IMR-90 (cell line): ENCODE measurements around the gene AGBL1. TPM values are rescaled to one million over a fixed set of nuclear protein-coding genes. Genes with fewer than 3 reads are reported as not detected.

Experiments used
- ATAC-seq: fragments of 200-7000 bp; cut with Tn5 transposase; 2 replicates; pipeline ENCODE4 v1.9.1; 2020; ENCODE audit warnings: low read depth, mild to moderate bottlenecking, moderate library complexity
- BruUV-seq: library from RNA; stranded (reverse); fragments of 400-500 nt; replicated peaks from 2 replicates; lab custom pipeline; 2021; lab: Mats Ljungman, UMichigan
- CTCF ChIA-PET: fragments of 300-600 bp; formaldehyde crosslinking; extraction: SDS; loops from one replicate; lab custom pipeline; 2021; ENCODE audit warnings: antibody characterized with exemption; lab: Yijun Ruan, JAX
- POLR2A ChIA-PET: fragments of 300-600 bp; sonication (Branson Sonifier 250); formaldehyde crosslinking; loops from one replicate; lab custom pipeline; 2022; ENCODE audit warnings: antibody characterized with exemption; ENCODE audit not compliant: unreplicated experiment; lab: Charles Lee
- DNase-seq: peaks from one replicate; pipeline ENCODE4 v3.0.0; 2013
- H2AFZ ChIP-seq: replicated peaks from 2 replicates; pipeline ENCODE3; 2013; ENCODE audit warnings: low read length, mild to moderate bottlenecking; ENCODE audit not compliant: poor library complexity
- H2AK5ac ChIP-seq: 2 replicates; pipeline ENCODE4 v1.6.1; 2013; ENCODE audit warnings: low read depth, low read length, inconsistent platforms
- H2AK9ac ChIP-seq: replicated peaks from 2 replicates; pipeline ENCODE3; 2013; ENCODE audit warnings: mild to moderate bottlenecking, low read depth, low read length, moderate library complexity; ENCODE audit not compliant: poor library complexity
- H2BK120ac ChIP-seq: 2 replicates; pipeline ENCODE4 v1.6.1; 2013; ENCODE audit warnings: low read depth, low read length, inconsistent platforms
- H2BK15ac ChIP-seq: 3 replicates; pipeline ENCODE4 v1.6.1; 2013; ENCODE audit warnings: low read depth, low read length, inconsistent platforms
- H2BK20ac ChIP-seq: 2 replicates; pipeline ENCODE4 v1.6.1; 2013; ENCODE audit warnings: low read depth, mild to moderate bottlenecking, inconsistent platforms, low read length, moderate library complexity
- H2BK5ac ChIP-seq: 2 replicates; pipeline ENCODE4 v1.6.1; 2013; ENCODE audit warnings: mild to moderate bottlenecking, low read depth, low read length, inconsistent platforms; ENCODE audit not compliant: poor library complexity, severe bottlenecking
- H3K14ac ChIP-seq: replicated peaks from 2 replicates; pipeline ENCODE4 v1.6.1; 2013; ENCODE audit warnings: low read depth, low read length, inconsistent platforms
- H3K18ac ChIP-seq: 2 replicates; pipeline ENCODE4 v1.6.1; 2013; ENCODE audit warnings: low read depth, low read length, control low read depth
- H3K23ac ChIP-seq: 2 replicates; pipeline ENCODE4 v1.6.1; 2013; ENCODE audit warnings: low read depth, low read length, inconsistent platforms
- H3K27ac ChIP-seq: 2 replicates; pipeline ENCODE4 v1.5.1; 2013; ENCODE audit warnings: mild to moderate bottlenecking, control low read depth, low read length; ENCODE audit not compliant: insufficient read depth
- H3K27me3 ChIP-seq: 2 replicates; pipeline ENCODE4 v1.6.1; 2013; ENCODE audit warnings: low read length; ENCODE audit not compliant: control insufficient read depth, insufficient read depth
- H3K36me3 ChIP-seq: 2 replicates; pipeline ENCODE4 v1.6.1; 2013; ENCODE audit warnings: low read length, mixed read lengths; ENCODE audit not compliant: control insufficient read depth, insufficient read depth
- H3K4ac ChIP-seq: 2 replicates; pipeline ENCODE4 v1.6.1; 2013; ENCODE audit warnings: low read depth, low read length, inconsistent platforms
- H3K4me1 ChIP-seq: 2 replicates; pipeline ENCODE4 v1.6.1; 2013; ENCODE audit warnings: low read length, mixed read lengths; ENCODE audit not compliant: control insufficient read depth, insufficient read depth
- H3K4me2 ChIP-seq: 2 replicates; pipeline ENCODE4 v1.6.1; 2013; ENCODE audit warnings: low read depth, mild to moderate bottlenecking, control low read depth, low read length, moderate library complexity
- H3K4me3 ChIP-seq: 2 replicates; pipeline ENCODE4 v1.5.1; 2013; ENCODE audit warnings: low read depth, mild to moderate bottlenecking, control low read depth, low read length, moderate library complexity; ENCODE audit not compliant: insufficient read depth
- H3K56ac ChIP-seq: 2 replicates; pipeline ENCODE4 v1.6.1; 2013; ENCODE audit warnings: low read length, inconsistent platforms; ENCODE audit not compliant: insufficient read depth; ENCODE audit errors: extremely low read depth
- H3K79me1 ChIP-seq, 2 experiments: 2 replicates each; pipeline ENCODE4 v1.6.1; 2013; ENCODE audit warnings: low read length in 2 of 2, inconsistent platforms in 1 of 2, low read depth in 1 of 2
- H3K9ac ChIP-seq: 2 replicates; pipeline ENCODE4 v1.6.1; 2013; ENCODE audit warnings: low read depth, low read length, control low read depth
- H3K9me1 ChIP-seq: 2 replicates; pipeline ENCODE4 v1.6.1; 2013; ENCODE audit warnings: low read length, inconsistent platforms; ENCODE audit not compliant: insufficient read depth
- H3K9me3 ChIP-seq: 2 replicates; pipeline ENCODE4 v1.6.1; 2013; ENCODE audit warnings: low read length; ENCODE audit not compliant: control insufficient read depth, insufficient read depth
- H4K20me1 ChIP-seq: 2 replicates; pipeline ENCODE4 v1.6.1; 2013; ENCODE audit warnings: low read length, inconsistent platforms; ENCODE audit not compliant: insufficient read depth
- H4K5ac ChIP-seq: 2 replicates; pipeline ENCODE4 v1.6.1; 2013; ENCODE audit warnings: mild to moderate bottlenecking, low read depth, low read length, control low read depth
- H4K8ac ChIP-seq, 2 experiments: 2 replicates each; pipeline ENCODE4 v1.6.1; 2013; ENCODE audit warnings: low read depth in 2 of 2, low read length in 2 of 2, control low read depth in 1 of 2, inconsistent platforms in 1 of 2
- H4K91ac ChIP-seq: 2 replicates; pipeline ENCODE4 v1.6.1; 2013; ENCODE audit warnings: low read depth, low read length, inconsistent platforms; ENCODE audit not compliant: insufficient read depth
- RAD21 ChIP-seq: IDR thresholded peaks from 2 replicates; pipeline ENCODE4 v1.6.1; 2012; ENCODE audit warnings: low read length, improper control_type of control experiment
- dilution Hi-C: fragments of 300-500 bp; cut with HindIII; formaldehyde crosslinking; loops from one replicate; pipeline ENCODE4 v1.14.3; 2018; ENCODE audit warnings: low sequenced_read_pairs; ENCODE audit not compliant: unreplicated experiment
- in situ Hi-C: fragments of 300-500 bp; cut with MboI; formaldehyde crosslinking; loops from 3 replicates; pipeline ENCODE4 v1.14.3; 2019; ENCODE audit warnings: low sequenced_read_pairs, inconsistent platforms, mixed read lengths
- intact Hi-C: fragments of 100-400 bp; cut with micrococcal nuclease; formaldehyde crosslinking; loops from 2 replicates; pipeline ENCODE4 v1.10.0; 2022
- polyA plus RNA-seq, 3 experiments: library from polyadenylated mRNA; depleted of rRNA; stranded (reverse); fragments of >200 nt; gene quantifications; 2 replicates each; pipeline ENCODE4 v1.2.3, GENCODE V29; 2012; ENCODE audit warnings: low replicate concordance in 1 of 3
- total RNA-seq: library from RNA; depleted of rRNA; stranded (reverse); fragments of >200 nt; gene quantifications from 2 replicates; pipeline ENCODE4 v1.2.3, GENCODE V29; 2012

Gene AGBL1
- total and polyA plus RNA-seq, 2 of the 4 experiments (the other 2 are of a cell fraction): not detected

DNA sequence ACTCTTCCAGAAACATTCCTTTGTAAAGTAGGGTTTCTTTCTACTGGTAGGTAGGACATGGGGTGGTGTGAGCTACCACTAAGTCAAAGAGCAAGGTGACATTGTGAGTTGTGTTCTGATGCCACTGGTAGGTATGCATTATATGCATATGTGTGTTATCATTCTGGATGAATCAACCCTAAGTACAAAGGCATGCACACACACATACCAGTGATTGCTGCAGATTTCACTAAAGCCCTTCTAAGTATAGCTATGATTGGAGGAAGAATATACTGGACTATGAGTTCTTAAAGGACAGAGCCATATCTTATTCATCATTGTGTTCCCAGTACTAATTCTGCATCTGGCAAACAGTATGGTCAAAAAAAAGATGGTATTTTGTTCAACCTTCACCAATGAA, 646.0 kb downstream of the AGBL1 start:
- CTCF ChIA-PET: no interaction called here
- Histone ChIP-seq H3K14ac (no peak overlapping the region), H2BK5ac (no peak overlapping the region), H3K36me3 (no peaks in the 10 kb centered on the region), H3K4me1 (no peaks in the 10 kb centered on the region), H2AFZ (no peak overlapping the region), H3K56ac (no peak overlapping the region), H3K9me3 (peaks cover 6% of the 10 kb centered on the region), H4K91ac (no peak overlapping the region), H2AK9ac (no peak overlapping the region), H4K8ac (no peak overlapping the region), H4K20me1 (no peaks in the 10 kb centered on the region), H3K9ac (no peak overlapping the region), H3K27ac (no peak overlapping the region), H3K9me1 (no peaks in the 10 kb centered on the region), H4K5ac (no peak overlapping the region), H3K79me1 (no peaks in the 10 kb centered on the region), H2AK5ac (no peak overlapping the region), H3K27me3 (no peaks in the 10 kb centered on the region), H3K23ac (no peak overlapping the region), H2BK20ac (no peak overlapping the region), H3K4ac (no peak overlapping the region), H3K18ac (no peak overlapping the region), H2BK15ac (no peak overlapping the region), H3K4me2 (no peak overlapping the region), H2BK120ac (no peak overlapping the region), H3K4me3 (no peak overlapping the region)
- dilution Hi-C loops (no loop called here), intact Hi-C loops (no loop called here), in situ Hi-C loops (no loop called here)
- POLR2A ChIA-PET: no interaction called here
- no peak for ATAC-seq
- BruUV-seq: no TSS peak
- TF ChIP-seq RAD21: no peak
- DNase-seq: no peak
